HAP-1 (cell line): ENCODE data around the gene BTBD7.
"Not testable (repeated sequence)": the region's sequence is repeated elsewhere in the genome, so short reads cannot be mapped to it uniquely, and the experiment has no call there.

Experiments used
- DNase-seq, 2 experiments: peaks; one replicate each; pipeline ENCODE4 v3.0.0-alpha.2; 2016 to 2020; ENCODE audit warnings: low spot score in 2 of 2
- H3K27me3 ChIP-seq: fragments of 250-450 bp; sonication (Bioruptor Pico); 2 replicates; pipeline ENCODE4 v1.5.1; 2020; ENCODE audit warnings: low read depth, mild to moderate bottlenecking, moderate library complexity
- H3K36me3 ChIP-seq: fragments of 250-450 bp; sonication (Bioruptor Pico); replicated peaks from 2 replicates; pipeline ENCODE4 v1.5.1; 2020; ENCODE audit warnings: mild to moderate bottlenecking
- H3K4me1 ChIP-seq: fragments of 250-450 bp; sonication (Bioruptor Pico); 2 replicates; pipeline ENCODE4 v1.5.1; 2020; ENCODE audit warnings: mild to moderate bottlenecking
- H3K4me3 ChIP-seq: fragments of 250-450 bp; sonication (Bioruptor Pico); 2 replicates; pipeline ENCODE4 v1.5.1; 2020; ENCODE audit warnings: mild to moderate bottlenecking, moderate library complexity
- H3K9me3 ChIP-seq: fragments of 250-450 bp; sonication (Bioruptor Pico); 2 replicates; pipeline ENCODE4 v1.5.1; 2020; ENCODE audit warnings: mild to moderate bottlenecking, moderate library complexity
- in situ Hi-C: fragments of 300-500 bp; cut with MboI; formaldehyde crosslinking; loops from 3 replicates; pipeline ENCODE4 v1.14.3; 2020; ENCODE audit warnings: low sequenced_read_pairs, inconsistent platforms, mixed read lengths

BTBD7 gene, protein sequence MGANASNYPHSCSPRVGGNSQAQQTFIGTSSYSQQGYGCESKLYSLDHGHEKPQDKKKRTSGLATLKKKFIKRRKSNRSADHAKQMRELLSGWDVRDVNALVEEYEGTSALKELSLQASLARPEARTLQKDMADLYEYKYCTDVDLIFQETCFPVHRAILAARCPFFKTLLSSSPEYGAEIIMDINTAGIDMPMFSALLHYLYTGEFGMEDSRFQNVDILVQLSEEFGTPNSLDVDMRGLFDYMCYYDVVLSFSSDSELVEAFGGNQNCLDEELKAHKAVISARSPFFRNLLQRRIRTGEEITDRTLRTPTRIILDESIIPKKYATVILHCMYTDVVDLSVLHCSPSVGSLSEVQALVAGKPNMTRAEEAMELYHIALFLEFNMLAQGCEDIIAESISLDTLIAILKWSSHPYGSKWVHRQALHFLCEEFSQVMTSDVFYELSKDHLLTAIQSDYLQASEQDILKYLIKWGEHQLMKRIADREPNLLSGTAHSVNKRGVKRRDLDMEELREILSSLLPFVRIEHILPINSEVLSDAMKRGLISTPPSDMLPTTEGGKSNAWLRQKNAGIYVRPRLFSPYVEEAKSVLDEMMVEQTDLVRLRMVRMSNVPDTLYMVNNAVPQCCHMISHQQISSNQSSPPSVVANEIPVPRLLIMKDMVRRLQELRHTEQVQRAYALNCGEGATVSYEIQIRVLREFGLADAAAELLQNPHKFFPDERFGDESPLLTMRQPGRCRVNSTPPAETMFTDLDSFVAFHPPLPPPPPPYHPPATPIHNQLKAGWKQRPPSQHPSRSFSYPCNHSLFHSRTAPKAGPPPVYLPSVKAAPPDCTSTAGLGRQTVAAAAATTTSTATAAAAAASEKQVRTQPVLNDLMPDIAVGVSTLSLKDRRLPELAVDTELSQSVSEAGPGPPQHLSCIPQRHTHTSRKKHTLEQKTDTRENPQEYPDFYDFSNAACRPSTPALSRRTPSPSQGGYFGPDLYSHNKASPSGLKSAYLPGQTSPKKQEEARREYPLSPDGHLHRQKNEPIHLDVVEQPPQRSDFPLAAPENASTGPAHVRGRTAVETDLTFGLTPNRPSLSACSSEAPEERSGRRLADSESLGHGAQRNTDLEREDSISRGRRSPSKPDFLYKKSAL

GRCh38 chr14:93332853-93333630 is at the start of gene BTBD7:
TSS of gene BTBD7 (minus strand) at chr14:93333036. CDS start at chr14:93296051, 36,985 bp downstream.
- Histone ChIP-seq H3K27me3 (no peaks in the 10 kb centered on the region), H3K36me3 (no peaks in the 10 kb centered on the region), H3K9me3 (peaks cover 4% of the 10 kb centered on the region), H3K4me1 (peaks cover 25% of the 10 kb centered on the region), H3K4me3 (peak within 1 kb of the TSS; percentile 61)
- DNase-seq, result peak; percentile 91 to 96
- in situ Hi-C loops, result no loop called here

DNA sequence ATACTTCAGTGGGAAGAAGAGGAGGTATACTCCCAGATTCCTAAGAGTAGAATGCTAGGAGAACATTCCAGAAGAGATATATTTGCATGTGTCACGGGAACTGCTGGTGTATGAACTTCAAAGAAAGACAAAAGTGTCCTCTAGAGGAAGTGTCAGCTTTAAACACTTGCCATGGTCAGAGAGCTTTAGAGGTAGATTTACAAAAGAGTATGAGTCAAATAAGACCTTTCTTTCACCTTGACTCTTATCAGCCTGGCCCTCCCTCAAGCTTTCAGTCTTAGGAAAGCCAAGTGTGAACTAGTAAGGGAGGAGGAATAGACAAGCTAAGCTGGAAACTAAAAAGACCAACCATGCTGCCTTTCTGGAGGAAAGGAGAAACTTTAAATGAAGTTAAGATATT is 48.8 kb upstream of the BTBD7 start:
- no peaks in the 10 kb centered on the region for H3K36me3 ChIP-seq
- DNase-seq, result no peak
- no peaks in the 10 kb centered on the region for H3K4me1 ChIP-seq
- in situ Hi-C loops, result no loop called here
- no peaks in the 10 kb centered on the region for H3K9me3 ChIP-seq
- no peak overlapping the region for H3K4me3 ChIP-seq
- H3K27me3 ChIP-seq, result peaks cover 9% of the 10 kb centered on the region; the same call in 1 of the 2 replicates

GRCh38 chr14:93379831-93380230 is 47.0 kb upstream of the BTBD7 start:
- H3K4me3 ChIP-seq, result no peak overlapping the region
- no peaks in the 10 kb centered on the region for H3K36me3 ChIP-seq
- DNase-seq, result no peak
- H3K27me3 ChIP-seq, result peaks cover 4% of the 10 kb centered on the region; the same call in 1 of the 2 replicates
- H3K4me1 ChIP-seq, result no peaks in the 10 kb centered on the region
- no peaks in the 10 kb centered on the region for H3K9me3 ChIP-seq
- in situ Hi-C loops, result no loop called here

DNA sequence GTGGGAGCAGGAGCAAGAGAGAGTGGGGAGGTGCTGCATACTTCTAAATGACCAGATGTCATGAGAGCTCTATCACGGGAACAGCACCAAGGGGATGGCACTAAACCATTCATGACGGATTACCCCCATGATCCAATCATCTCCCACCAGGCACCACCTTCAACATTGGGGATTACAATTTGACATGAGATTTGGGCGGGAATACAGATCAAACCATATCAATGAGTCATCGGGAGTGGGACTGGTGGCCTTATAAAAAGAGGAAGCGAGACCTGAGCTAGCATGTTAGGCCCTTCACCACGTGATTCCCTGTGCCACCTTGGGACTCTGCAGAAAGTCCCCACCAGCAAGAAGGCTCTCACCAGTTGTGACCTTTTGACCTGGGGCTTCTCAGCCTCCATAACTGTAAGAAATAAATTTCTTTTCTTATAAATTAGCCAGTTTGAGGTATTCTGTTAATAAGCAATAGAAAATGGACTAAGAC is 42.9 kb upstream of the BTBD7 start:
- in situ Hi-C loops, result no loop called here
- Histone ChIP-seq H3K4me1 (no peaks in the 10 kb centered on the region), H3K27me3 (peaks cover 2% of the 10 kb centered on the region; the same call in 1 of the 2 replicates), H3K4me3 (no peak overlapping the region), H3K36me3 (no peaks in the 10 kb centered on the region), H3K9me3 (no peaks in the 10 kb centered on the region)
- DNase-seq, result no peak

DNA sequence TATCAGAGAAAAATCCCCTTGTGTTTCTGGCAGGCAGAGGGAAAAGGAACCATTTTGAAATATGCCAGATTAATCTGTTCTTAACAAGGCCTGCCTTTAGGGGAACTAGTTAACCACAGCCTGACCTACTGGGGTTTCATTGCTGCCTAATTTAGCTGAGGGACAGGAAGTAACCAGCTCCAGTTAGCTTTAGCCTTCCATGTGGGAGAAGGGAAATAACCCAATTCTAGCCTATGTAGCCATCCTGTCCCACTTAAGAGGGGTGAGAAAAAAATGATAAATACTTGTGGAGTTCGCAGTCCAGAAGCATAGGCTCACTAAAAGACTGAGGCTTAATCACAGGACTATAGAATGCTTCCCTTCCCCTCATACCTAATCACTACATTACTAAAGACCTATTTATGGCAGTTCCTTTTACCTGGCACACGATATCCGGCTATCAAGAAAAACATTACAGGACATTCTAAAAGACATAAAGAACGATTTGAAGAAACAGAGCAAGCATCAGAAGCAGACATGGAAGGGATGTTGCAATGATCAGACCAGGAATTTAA is 37.0 kb upstream of the BTBD7 start:
- Histone ChIP-seq H3K9me3 (no peaks in the 10 kb centered on the region), H3K27me3 (no peaks in the 10 kb centered on the region), H3K4me3 (no peak overlapping the region), H3K4me1 (no peaks in the 10 kb centered on the region), H3K36me3 (no peaks in the 10 kb centered on the region)
- no peak for DNase-seq
- in situ Hi-C loops, result no loop called here

GRCh38 chr14:93368996-93369712 is 36.3 kb upstream of the BTBD7 start:
- no peak overlapping the region for H3K4me3 ChIP-seq
- no peaks in the 10 kb centered on the region for H3K4me1 ChIP-seq
- no peak for DNase-seq
- no peaks in the 10 kb centered on the region for H3K27me3 ChIP-seq
- in situ Hi-C loops, result no loop called here
- no peaks in the 10 kb centered on the region for H3K9me3 ChIP-seq
- H3K36me3 ChIP-seq, result no peaks in the 10 kb centered on the region

DNA sequence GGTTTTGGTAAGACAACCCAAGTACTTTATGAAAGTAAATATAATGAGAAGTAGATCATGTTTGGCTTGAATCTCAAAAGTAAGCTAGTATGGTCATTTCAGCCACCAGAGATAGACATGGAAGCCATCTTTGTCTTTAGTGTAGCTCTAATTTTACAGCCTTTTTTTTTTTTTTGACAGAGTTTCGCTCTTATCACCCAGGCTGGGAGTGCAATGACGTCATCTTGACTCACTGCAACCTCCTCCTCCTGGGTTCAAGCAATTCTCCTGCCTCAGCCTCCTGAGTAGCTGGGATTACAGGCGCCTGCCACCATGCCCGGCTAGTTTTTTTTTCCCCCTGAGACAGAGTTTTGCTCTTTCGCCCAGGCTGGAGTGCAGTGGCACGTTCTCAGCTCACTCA is 22.0 kb upstream of the BTBD7 start:
- not testable (repeated sequence) for H3K4me3 ChIP-seq, DNase-seq

DNA sequence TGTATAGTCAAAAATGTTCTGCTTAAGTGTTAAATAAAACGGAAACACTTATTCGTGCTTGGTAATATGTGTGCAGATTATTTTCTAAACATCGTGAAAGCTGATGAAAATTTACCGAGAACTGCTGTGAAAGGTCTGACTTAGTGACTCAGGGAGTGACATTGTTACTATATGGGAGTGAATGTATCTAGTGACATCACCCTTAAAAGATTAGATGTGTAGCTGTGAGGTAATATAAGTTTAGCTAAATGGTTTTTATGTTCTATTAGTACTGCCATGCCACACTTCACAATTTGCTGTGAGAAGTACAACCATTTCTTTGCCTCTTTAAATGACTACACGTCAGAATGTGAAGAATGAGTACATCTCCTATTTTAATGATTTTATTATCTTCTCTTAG is 15.5 kb upstream of the BTBD7 start:
- Histone ChIP-seq H3K4me1 (peaks cover 16% of the 10 kb centered on the region), H3K4me3 (no peak overlapping the region), H3K27me3 (no peaks in the 10 kb centered on the region), H3K9me3 (peaks cover 6% of the 10 kb centered on the region; the same call in 1 of the 2 replicates), H3K36me3 (no peaks in the 10 kb centered on the region)
- no peak for DNase-seq
- in situ Hi-C loops, result no loop called here

More for the DNA sequence above, 22.0 kb upstream of the BTBD7 start:
- H3K4me1 ChIP-seq, in situ Hi-C loops, H3K27me3 ChIP-seq, H3K9me3 ChIP-seq, H3K36me3 ChIP-seq: not testable (repeated sequence)

- no peak for DNase-seq
- Histone ChIP-seq H3K36me3 (peaks cover 1% of the 10 kb centered on the region; the same call in 1 of the 2 replicates), H3K27me3 (no peaks in the 10 kb centered on the region), H3K4me3 (no peak overlapping the region), H3K4me1 (peaks cover 20% of the 10 kb centered on the region), H3K9me3 (peaks cover 6% of the 10 kb centered on the region; the same call in 1 of the 2 replicates)
- in situ Hi-C loops, result no loop called here
Measured at GRCh38 chr14:93347850-93348249, 15.0 kb upstream of the BTBD7 start.

GRCh38 chr14:93346926-93347721 is 14.3 kb upstream of the BTBD7 start, which contains the start of gene COX8C:
TSS of gene COX8C (plus strand) at chr14:93347182. CDS start at chr14:93347269, 87 bp downstream.
- no peak for DNase-seq
- H3K27me3 ChIP-seq, result no peaks in the 10 kb centered on the region
- no peak within 1 kb of the TSS for H3K4me3 ChIP-seq
- H3K4me1 ChIP-seq, result peaks cover 25% of the 10 kb centered on the region
- H3K36me3 ChIP-seq, result peaks cover 6% of the 10 kb centered on the region; the same call in 1 of the 2 replicates
- peaks cover 10% of the 10 kb centered on the region for H3K9me3 ChIP-seq
- in situ Hi-C loops, result no loop called here

DNA sequence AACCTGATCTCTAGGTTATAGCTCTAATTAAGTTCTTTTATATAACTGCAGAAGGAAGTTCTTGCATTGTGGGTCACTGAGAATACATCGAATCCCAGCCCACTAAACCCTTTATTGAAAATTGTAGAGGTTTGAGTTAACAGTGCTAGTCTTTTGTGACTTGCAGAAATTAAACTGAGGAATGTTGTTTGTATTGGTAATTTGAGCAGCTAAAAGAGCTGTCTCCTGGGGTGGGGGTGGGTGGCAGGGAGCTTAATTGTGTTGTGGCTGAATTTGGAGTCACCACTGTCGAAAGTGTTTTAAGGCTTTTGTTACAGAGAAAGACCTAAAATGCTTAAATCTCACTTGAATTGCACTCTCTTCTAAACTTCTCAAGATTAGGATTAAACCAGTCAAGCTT is 11.0 kb upstream of the BTBD7 start:
- peaks cover 6% of the 10 kb centered on the region; the same call in 1 of the 2 replicates for H3K36me3 ChIP-seq
- no peaks in the 10 kb centered on the region for H3K27me3 ChIP-seq
- H3K9me3 ChIP-seq, result peaks cover 17% of the 10 kb centered on the region
- peaks cover 25% of the 10 kb centered on the region for H3K4me1 ChIP-seq
- DNase-seq, result peak; percentile 77 to 97
- in situ Hi-C loops, result no loop called here
- no peak overlapping the region for H3K4me3 ChIP-seq
